Lower leg skin (tissue), 3 donors: ENCODE results near the gene TRMT2A.

Experiments
- CTCF ChIP-seq, 3 donors: fragments of 450-650 bp; IDR thresholded peaks; one replicate each; pipeline ENCODE4 v1.5.1; 2016; ENCODE audit warnings: antibody characterized with exemption in 3 of 3, mild to moderate bottlenecking in 3 of 3, moderate library complexity in 2 of 3
- POLR2A ChIP-seq, 2 donors: fragments of 450-650 bp; IDR thresholded peaks; one replicate each; pipeline ENCODE4 v1.6.1; 2016 to 2017; ENCODE audit warnings: antibody characterized with exemption in 2 of 2, mild to moderate bottlenecking in 1 of 2, moderate library complexity in 1 of 2

GRCh38 chr22:20069331-20070042 is 47.5 kb downstream of the TRMT2A start:
- TF ChIP-seq CTCF (IDR thresholded peaks at IDR 0.05) = no peak
- no peak for TF ChIP-seq POLR2A (IDR thresholded peaks at IDR 0.05)
